ENCODE results near the gene NPAS4.
"Not testable (repeated sequence)": the region's sequence is repeated elsewhere in the genome, so short reads cannot be mapped to it uniquely, and the experiment has no call there.

Gene NPAS4

GRCh38 chr11:66417000-66417399 lies 3.8 kb upstream of the NPAS4 start:
- no peak overlapping the region for H3K4me3 ChIP-seq (ENCODE audit: low read depth, low read length)

DNA sequence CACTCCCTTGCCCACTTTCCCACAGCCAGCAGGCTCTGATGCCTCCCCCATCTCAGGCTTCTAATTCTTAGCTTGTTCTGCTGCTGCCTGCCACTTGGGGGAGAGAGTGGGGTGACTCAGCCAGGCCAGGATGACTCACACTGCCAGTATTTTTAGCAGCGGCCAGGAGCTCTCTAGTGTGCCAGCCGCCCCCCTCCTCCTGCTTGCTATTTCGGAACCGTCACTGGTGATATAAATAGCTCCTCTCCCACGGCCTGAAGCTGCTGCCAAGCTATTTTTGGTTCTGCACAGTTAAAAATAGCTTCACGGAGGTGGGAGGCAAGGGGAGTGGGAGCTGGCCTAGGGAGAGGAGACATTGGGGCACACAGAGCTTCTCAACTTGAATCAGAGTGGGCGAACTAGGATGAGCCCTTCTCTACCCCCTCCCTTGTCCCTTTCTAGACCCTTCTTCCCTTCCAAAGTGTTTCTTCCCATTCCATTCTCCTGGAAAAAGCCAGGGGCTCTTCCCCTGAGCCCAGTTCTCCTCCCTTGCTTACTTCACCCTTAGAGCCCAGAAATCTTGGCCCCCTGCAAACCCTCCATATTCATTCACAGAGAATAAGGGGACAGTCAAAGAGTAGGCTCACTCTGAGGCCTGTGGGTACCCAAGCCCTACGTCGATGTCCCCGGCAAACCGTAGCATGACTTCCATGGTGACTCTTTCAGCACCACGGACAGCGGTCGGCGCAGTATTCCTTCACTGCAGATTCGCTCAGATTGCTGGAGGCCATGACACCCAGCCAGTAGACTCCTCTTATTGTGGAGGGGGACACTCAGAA lies 2.5 kb upstream of the NPAS4 start:
- H3K4me3 ChIP-seq (ENCODE audit: low read depth, low read length) = no peak overlapping the region

- no peak overlapping the region for H3K4me3 ChIP-seq (ENCODE audit: low read depth, low read length)
These were observed 1.9 kb upstream of the NPAS4 start for GRCh38 chr11:66418986-66419308.

- peak overlapping the region; percentile 40 for H3K4me3 ChIP-seq (ENCODE audit: low read depth, low read length)
These were observed 1.0 kb upstream of the NPAS4 start for GRCh38 chr11:66419825-66420224.

DNA sequence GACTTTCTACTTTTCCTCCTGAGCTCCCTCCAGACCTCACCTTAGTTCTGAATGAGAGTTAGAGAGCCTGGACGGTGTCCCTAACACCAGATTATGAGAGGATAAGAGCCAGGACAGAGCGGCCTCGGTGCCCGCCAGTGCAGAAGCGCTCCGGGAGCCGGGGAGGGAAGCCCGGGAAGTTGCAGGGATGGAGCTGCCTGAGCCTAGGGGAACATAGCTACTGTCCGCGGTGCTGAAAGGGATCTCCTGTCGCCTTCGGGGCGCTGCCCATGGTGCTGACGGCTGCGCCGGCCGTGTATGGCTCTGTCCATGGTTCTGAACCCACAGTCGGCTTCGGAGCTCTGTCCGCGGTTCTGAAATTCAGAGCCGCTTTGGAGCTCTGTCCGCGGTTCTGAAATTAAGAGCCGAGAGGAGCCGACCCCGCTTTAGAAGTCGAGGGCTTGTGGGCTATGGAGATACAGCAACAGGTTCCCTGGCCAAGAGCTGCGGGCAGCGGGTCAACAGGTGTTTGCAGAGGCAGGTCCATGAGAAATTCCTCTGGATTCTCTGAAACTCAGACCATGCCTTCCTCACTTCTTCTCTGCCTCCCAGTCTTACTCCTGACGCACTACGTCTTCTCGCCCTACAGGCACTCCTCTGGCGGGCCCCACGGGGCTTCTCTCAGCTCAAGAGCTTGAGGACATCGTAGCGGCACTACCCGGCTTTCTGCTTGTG lies 814 bp downstream of the NPAS4 start:
- no peak overlapping the region for H3K4me3 ChIP-seq (ENCODE audit: low read depth, low read length)

DNA sequence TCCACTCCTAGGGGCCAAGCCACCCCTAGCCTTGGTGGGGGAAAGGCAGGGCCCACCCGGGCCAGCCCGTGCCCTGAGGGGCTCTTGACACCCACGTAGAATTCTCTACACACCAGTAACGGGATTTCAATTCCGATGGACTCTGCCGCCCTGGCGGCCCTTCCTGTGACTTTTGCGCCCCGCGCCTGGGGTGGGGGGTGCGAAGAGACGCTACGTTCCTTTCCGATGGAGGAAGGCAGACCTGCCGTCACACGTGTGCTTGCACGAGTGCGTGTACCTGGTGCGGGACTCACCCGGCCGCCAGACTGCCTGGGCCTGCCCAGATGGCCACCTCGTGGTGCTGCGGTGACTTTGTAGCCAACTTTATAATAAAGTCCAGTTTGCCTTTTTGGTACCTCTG lies 5.5 kb downstream of the NPAS4 start:
- H3K4me3 ChIP-seq (ENCODE audit: low read depth, low read length) = no peak overlapping the region

DNA sequence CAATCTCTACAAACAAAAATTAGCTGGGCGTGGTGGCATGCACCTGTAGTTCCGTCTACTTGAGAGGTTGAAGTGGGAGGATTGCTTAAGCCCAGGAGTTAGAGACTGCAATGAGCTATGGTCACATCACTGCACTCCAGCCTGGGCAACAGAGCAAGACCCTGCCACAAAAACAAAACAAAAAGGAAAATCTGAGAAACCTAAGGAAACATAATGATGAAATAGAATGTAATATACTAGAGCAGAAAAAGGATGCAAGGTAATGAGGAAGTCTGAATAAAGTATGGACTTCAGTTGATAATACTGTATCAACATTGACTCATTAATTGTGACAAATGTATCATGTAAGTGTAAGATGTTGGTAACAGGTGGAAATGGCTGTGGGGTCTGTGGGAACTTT lies 8.1 kb downstream of the NPAS4 start:
- no peak overlapping the region for H3K4me3 ChIP-seq (ENCODE audit: low read depth, low read length)

DNA sequence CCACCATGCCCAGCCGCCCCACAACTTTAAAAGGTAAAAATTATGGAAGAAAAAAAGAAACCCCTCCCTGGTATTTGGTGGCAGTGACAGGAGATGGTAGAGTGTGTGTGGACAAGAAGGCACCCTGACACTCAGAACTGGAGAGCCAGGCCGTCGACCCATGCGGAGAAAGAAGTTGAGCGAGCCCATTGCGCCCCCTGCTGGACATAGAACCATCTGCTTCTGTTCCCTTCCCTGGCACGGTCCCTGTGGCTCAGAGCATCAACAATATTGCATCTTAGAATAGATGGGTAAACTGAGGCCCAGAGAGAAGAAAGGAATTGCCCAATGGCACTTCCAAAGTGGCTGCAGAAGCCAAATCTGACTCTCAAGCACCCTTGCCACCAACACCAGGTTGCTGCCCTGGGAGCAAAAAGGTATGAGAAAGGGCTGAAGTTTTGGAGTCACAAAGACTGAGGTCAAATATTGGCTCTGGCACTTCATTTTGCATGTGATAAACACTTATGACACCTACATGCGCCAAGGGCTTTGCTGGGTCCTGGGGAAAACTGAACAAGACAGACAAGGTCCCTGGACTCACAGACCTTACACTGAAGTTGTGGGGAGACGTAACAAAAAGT lies 9.3 kb downstream of the NPAS4 start:
- no peak overlapping the region for H3K4me3 ChIP-seq (ENCODE audit: low read depth, low read length)

- not testable (repeated sequence) for H3K4me3 ChIP-seq (ENCODE audit: low read depth, low read length)
These were observed 10.5 kb downstream of the NPAS4 start for GRCh38 chr11:66431287-66431686.

- H3K4me3 ChIP-seq (ENCODE audit: low read depth, low read length) = not testable (repeated sequence)
These were observed 11.1 kb downstream of the NPAS4 start for GRCh38 chr11:66431871-66432329.

- no peak overlapping the region for H3K4me3 ChIP-seq (ENCODE audit: low read depth, low read length)
These were observed 11.8 kb downstream of the NPAS4 start for GRCh38 chr11:66432597-66432996.

DNA sequence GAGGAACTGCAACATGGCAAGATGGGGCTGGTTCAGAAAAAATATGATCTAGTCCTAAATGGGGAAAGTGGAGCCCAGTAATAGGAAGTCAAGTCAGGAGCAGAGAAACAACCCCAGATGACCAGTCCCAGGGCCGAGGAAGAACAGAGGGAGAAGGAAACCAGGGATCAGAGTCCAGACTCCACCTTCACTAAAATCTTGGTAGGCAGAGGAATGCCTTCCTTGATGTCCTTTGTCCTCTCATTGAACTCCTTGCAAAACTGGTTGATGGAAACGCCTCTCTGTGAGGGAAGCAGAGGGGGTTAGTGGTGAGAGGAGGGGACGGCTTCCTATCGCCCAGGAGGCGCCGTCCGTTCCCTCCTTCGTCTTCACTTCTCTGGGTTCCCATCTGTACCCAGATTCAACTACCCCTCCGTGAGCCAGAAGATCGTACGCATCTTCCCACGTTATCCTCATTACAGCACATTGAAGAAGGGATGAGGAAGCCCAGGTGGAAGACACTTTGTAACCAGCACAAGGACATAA lies 17.2 kb downstream of the NPAS4 start:
- H3K4me3 ChIP-seq (ENCODE audit: low read depth, low read length) = peak overlapping the region; percentile 88

GRCh38 chr11:66438504-66439466 lies 17.9 kb downstream of the NPAS4 start, which contains the start of gene MRPL11:
Gene MRPL11, minus strand, starts transcription at chr11:66438848. Its CDS starts 94 bp downstream, at chr11:66438754.
- H3K4me3 ChIP-seq (ENCODE audit: low read depth, low read length) = peak within 1 kb of the TSS; percentile 88

- not testable (repeated sequence) for H3K4me3 ChIP-seq (ENCODE audit: low read depth, low read length)
These were observed 19.5 kb downstream of the NPAS4 start for GRCh38 chr11:66440101-66440939.

GRCh38 chr11:66440940-66441282 lies 20.1 kb downstream of the NPAS4 start:
- not testable (repeated sequence) for H3K4me3 ChIP-seq (ENCODE audit: low read depth, low read length)

DNA sequence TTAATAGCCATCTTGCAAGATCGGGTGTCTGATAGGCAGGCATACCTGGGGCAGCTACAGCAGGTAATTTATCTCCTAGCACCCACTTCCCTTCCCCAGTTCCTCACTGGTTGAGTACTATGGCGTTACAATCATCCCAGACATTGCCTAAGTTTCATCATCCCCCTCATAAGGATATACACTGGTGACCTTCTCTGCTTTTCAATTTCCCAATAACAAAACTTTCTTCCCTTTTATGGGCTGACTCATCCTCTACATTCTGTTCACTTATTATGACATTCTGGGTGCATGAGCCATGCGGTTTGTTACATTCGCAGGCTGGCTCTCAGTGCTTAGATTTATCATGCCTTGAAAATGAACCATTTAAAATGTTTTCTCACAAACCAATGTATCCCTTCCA lies 22.8 kb downstream of the NPAS4 start:
- H3K4me3 ChIP-seq (ENCODE audit: low read depth, low read length) = no peak overlapping the region

DNA sequence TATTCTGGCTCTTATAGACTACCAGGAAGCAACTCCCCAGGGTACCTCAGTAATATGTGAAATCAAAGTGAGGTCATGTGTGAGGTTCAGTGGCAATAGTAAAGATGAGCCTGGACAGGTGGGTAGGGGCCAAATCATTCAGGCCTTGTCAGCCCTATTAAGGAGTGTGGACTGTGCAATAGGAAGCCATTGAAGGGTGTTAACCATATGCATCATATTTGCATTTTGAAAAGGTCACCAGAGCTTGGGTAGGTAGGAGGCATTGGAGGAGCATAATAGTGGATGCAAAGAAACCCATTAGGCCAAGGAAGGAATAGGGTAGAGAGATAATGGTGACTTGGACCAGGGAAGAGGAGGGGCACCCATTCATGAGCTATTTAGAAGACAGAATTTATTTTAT lies 26.2 kb downstream of the NPAS4 start:
- no peak overlapping the region for H3K4me3 ChIP-seq (ENCODE audit: low read depth, low read length)

GRCh38 chr11:66448523-66448922 lies 27.7 kb downstream of the NPAS4 start:
- no peak overlapping the region for H3K4me3 ChIP-seq (ENCODE audit: low read depth, low read length)

GRCh38 chr11:66450560-66450959 lies 29.7 kb downstream of the NPAS4 start:
- no peak overlapping the region for H3K4me3 ChIP-seq (ENCODE audit: low read depth, low read length)

- no peak overlapping the region for H3K4me3 ChIP-seq (ENCODE audit: low read depth, low read length)
These were observed 30.8 kb downstream of the NPAS4 start for GRCh38 chr11:66451663-66452062.
